IgD-negative memory B cell (primary cell): ENCODE results near the gene GPHA2. TPM values are rescaled to one million over a fixed set of nuclear protein-coding genes. Genes with fewer than 3 reads are reported as not detected.

ENCODE experiments used
- H3K27ac Mint-ChIP-seq, 3 donors: one replicate each; pipeline ENCODE4 v1.8.0; 2020 to 2022; ENCODE audit warnings: mild to moderate bottlenecking in 3 of 3, mixed read lengths in 3 of 3, moderate library complexity in 1 of 3
- H3K27me3 Mint-ChIP-seq: one replicate; pipeline ENCODE4 v1.8.0; 2021; ENCODE audit warnings: mixed read lengths
- H3K36me3 Mint-ChIP-seq: one replicate; pipeline ENCODE4 v1.8.0; 2020; ENCODE audit warnings: mild to moderate bottlenecking, mixed read lengths
- H3K4me1 Mint-ChIP-seq, 3 donors: one replicate each; pipeline ENCODE4 v1.8.0; 2020 to 2022; ENCODE audit warnings: mixed read lengths in 3 of 3, mild to moderate bottlenecking in 1 of 3
- H3K4me3 Mint-ChIP-seq, 4 donors: one replicate each; pipeline ENCODE4 v1.8.0; 2020 to 2022; ENCODE audit warnings: mild to moderate bottlenecking in 4 of 4, mixed read lengths in 4 of 4, moderate library complexity in 3 of 4
- H3K9me3 Mint-ChIP-seq, 3 donors: one replicate each; pipeline ENCODE4 v1.8.0; 2020 to 2021; ENCODE audit warnings: mixed read lengths in 3 of 3, mild to moderate bottlenecking in 1 of 3
- polyA plus RNA-seq: library from polyadenylated mRNA; unstranded; fragments of 300-500 nt; fragmentation: Illumina TruSeq; gene quantifications from one replicate; pipeline ENCODE4 v1.2.3, GENCODE V29; 2021

GPHA2 gene
- polyA plus RNA-seq, 1 donor from 2014 or later, result not detected

- peaks cover 6 to 7% (median 6%) of the 10 kb centered on the region in 3 donors for H3K4me1 Mint-ChIP-seq
- no peaks in the 10 kb centered on the region for H3K27me3 Mint-ChIP-seq
- H3K9me3 Mint-ChIP-seq, result no peaks in the 10 kb centered on the region
- no peaks in the 10 kb centered on the region for H3K36me3 Mint-ChIP-seq
- H3K27ac Mint-ChIP-seq, result no peak overlapping the region
- H3K4me3 Mint-ChIP-seq, result no peak overlapping the region
Measured at GRCh38 chr11:64893194-64894069, 42.3 kb downstream of the GPHA2 start.

DNA sequence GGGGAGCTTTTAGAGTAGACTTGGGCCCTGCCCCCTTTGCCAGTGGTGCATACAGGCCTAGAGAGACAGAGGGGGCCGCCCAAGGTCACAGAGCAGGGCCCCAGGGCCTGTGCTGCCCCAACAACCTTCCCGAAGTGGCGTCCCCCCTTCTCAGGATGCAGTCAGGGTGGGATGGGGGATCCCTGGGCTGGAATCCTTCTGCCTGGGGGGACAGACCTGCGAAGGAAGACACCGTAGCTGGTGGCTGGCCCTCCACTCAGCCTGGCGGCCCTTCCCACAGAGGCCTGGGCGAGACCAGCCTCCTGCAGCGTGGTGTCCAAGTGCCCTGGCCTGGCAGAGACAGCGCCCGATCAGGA lies 42.9 kb downstream of the GPHA2 start:
- peak overlapping the region in 1 of 3 donors; percentile 81 for H3K27ac Mint-ChIP-seq
- H3K36me3 Mint-ChIP-seq, result no peaks in the 10 kb centered on the region
- H3K4me1 Mint-ChIP-seq, result peaks cover 10 to 11% (median 11%) of the 10 kb centered on the region in 3 donors
- H3K27me3 Mint-ChIP-seq, result no peaks in the 10 kb centered on the region
- no peaks in the 10 kb centered on the region for H3K9me3 Mint-ChIP-seq
- H3K4me3 Mint-ChIP-seq, result no peak overlapping the region

DNA sequence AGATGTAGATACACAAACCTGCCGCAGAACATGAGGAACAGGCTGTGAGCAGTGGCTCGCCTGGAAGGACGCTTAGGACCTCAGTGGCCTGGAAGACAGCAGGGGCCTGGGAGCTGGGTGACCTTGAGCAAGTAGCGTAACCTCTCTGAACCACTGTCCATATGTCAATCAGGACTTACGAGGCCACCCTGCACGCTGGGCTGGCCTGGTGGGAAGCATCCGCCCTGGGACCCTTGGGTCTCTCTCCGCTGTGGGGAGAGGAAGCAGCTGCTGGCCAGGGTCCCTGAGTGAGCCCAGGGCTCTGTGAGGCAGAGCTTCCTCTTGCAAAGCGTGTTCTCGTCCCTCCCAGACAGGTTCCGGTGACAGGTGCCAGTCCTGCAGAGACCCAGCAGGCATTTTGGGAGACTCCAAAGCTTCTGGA lies 43.3 kb downstream of the GPHA2 start:
- Mint-ChIP-seq H3K4me1 (peaks cover 11 to 13% (median 13%) of the 10 kb centered on the region in 3 donors), H3K27me3 (no peaks in the 10 kb centered on the region), H3K36me3 (no peaks in the 10 kb centered on the region), H3K9me3 (no peaks in the 10 kb centered on the region), H3K27ac (peak overlapping the region in 1 of 3 donors; percentile 81), H3K4me3 (no peak overlapping the region)

- Mint-ChIP-seq H3K27ac (peak overlapping the region in 1 of 3 donors; percentile 24), H3K36me3 (no peaks in the 10 kb centered on the region), H3K4me3 (no peak overlapping the region), H3K4me1 (peaks cover 14 to 16% (median 14%) of the 10 kb centered on the region in 3 donors), H3K27me3 (no peaks in the 10 kb centered on the region), H3K9me3 (no peaks in the 10 kb centered on the region)
Measured at GRCh38 chr11:64891880-64892279, 43.8 kb downstream of the GPHA2 start.

GRCh38 chr11:64891215-64891848 lies 44.4 kb downstream of the GPHA2 start:
- peak overlapping the region in 1 of 3 donors; percentile 24 for H3K27ac Mint-ChIP-seq
- H3K36me3 Mint-ChIP-seq, result no peaks in the 10 kb centered on the region
- H3K27me3 Mint-ChIP-seq, result no peaks in the 10 kb centered on the region
- H3K9me3 Mint-ChIP-seq, result no peaks in the 10 kb centered on the region
- H3K4me1 Mint-ChIP-seq, result peaks cover 14 to 16% (median 14%) of the 10 kb centered on the region in 3 donors
- H3K4me3 Mint-ChIP-seq, result no peak overlapping the region

- H3K4me3 Mint-ChIP-seq, result no peak overlapping the region
- H3K36me3 Mint-ChIP-seq, result no peaks in the 10 kb centered on the region
- H3K9me3 Mint-ChIP-seq, result no peaks in the 10 kb centered on the region
- no peaks in the 10 kb centered on the region for H3K27me3 Mint-ChIP-seq
- H3K4me1 Mint-ChIP-seq, result peaks cover 14 to 16% (median 16%) of the 10 kb centered on the region in 3 donors
- H3K27ac Mint-ChIP-seq, result no peak overlapping the region
Measured at GRCh38 chr11:64890522-64890939, 45.2 kb downstream of the GPHA2 start.

DNA sequence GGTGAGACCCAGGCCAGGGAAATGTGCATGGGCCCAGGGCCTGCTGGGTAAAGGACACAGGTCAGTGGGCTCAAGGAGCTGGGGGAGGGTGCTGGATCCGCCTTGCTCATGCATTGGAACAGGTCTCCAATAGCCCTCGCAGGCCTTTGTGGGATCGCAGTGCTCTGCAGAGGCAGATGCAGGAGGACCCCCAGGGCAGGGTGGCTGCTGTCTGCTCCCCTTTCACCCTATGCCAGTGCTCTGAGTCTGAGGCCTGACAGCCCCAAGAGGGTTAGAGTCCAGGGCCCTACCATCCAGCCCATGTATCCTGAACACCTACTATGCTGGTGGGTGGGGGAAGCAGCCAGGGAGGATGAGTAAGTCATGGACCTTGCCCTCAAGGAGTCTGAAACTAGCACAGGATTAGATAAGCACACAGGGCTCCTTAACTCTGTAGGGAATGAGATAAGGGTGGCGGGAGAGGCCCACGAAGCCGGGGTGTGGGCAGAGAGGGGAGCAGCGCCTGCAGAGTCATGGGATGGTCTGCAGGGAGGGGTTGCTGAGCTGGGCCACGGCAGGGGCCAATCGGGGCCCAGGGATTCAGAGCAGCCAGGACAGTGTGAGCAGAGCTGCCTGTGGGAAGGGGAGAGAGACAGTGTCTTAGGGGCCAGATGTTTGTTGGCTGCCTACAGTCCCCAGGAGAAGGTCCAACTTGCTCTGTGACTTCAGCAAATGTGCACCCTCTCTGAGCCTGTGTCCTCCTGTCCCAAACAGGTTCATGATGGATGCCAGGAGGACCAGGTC lies 46.8 kb downstream of the GPHA2 start:
- peak overlapping the region in 2 of 3 donors; percentile 16 to 53 for H3K27ac Mint-ChIP-seq
- peaks cover 14 to 22% (median 15%) of the 10 kb centered on the region in 3 donors for H3K4me1 Mint-ChIP-seq
- H3K36me3 Mint-ChIP-seq, result no peaks in the 10 kb centered on the region
- H3K27me3 Mint-ChIP-seq, result no peaks in the 10 kb centered on the region
- H3K4me3 Mint-ChIP-seq, result peak overlapping the region in 2 of 4 donors; percentile 17 to 28
- no peaks in the 10 kb centered on the region for H3K9me3 Mint-ChIP-seq

GRCh38 chr11:64888406-64888728 lies 47.3 kb downstream of the GPHA2 start:
- H3K27me3 Mint-ChIP-seq, result no peaks in the 10 kb centered on the region
- no peaks in the 10 kb centered on the region for H3K9me3 Mint-ChIP-seq
- peak overlapping the region; percentile 66 to 97 (median 86) for H3K4me3 Mint-ChIP-seq
- H3K4me1 Mint-ChIP-seq, result peaks cover 14 to 23% (median 15%) of the 10 kb centered on the region in 3 donors
- peak overlapping the region; percentile 16 to 91 (median 74) for H3K27ac Mint-ChIP-seq
- H3K36me3 Mint-ChIP-seq, result no peaks in the 10 kb centered on the region

GRCh38 chr11:64887757-64888405 lies 47.8 kb downstream of the GPHA2 start:
- peaks cover 15 to 23% (median 15%) of the 10 kb centered on the region in 3 donors for H3K4me1 Mint-ChIP-seq
- no peaks in the 10 kb centered on the region for H3K36me3 Mint-ChIP-seq
- no peaks in the 10 kb centered on the region for H3K27me3 Mint-ChIP-seq
- peak overlapping the region; percentile 74 to 91 (median 91) for H3K27ac Mint-ChIP-seq
- H3K4me3 Mint-ChIP-seq, result peak overlapping the region; percentile 66 to 97 (median 86)
- no peaks in the 10 kb centered on the region for H3K9me3 Mint-ChIP-seq

DNA sequence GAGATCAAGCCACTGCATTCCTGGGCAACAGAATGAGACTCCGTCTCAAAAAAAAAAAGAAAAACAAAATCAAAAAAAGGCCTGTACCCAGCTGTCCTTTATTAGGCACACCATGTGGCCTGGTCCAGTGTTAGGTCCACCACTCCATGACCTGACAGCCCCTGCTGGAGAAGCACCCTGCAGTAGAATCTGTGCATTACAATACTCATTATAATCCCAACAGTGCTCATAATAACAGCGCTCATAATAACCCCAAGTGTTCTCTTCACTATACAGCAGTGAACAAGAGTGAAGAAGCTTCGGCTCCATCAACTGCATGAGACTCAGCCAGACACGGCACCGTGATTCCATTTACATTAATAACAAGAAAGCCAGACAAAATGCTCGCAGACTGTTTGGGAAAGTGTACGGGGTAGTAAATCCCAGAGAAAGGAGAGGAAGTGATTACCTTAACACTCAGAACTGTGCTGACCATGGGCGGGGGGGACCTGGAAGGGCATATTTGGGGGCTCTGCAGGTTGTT lies 48.4 kb downstream of the GPHA2 start:
- peaks cover 15 to 19% (median 15%) of the 10 kb centered on the region in 3 donors for H3K4me1 Mint-ChIP-seq
- no peaks in the 10 kb centered on the region for H3K27me3 Mint-ChIP-seq
- H3K27ac Mint-ChIP-seq, result peak overlapping the region; percentile 20 to 91 (median 74)
- no peaks in the 10 kb centered on the region for H3K9me3 Mint-ChIP-seq
- H3K36me3 Mint-ChIP-seq, result no peaks in the 10 kb centered on the region
- H3K4me3 Mint-ChIP-seq, result no peak overlapping the region

GRCh38 chr11:64885367-64886286 lies 50.1 kb downstream of the GPHA2 start:
- H3K4me3 Mint-ChIP-seq, result peak overlapping the region in 1 of 4 donors; percentile 29
- H3K27ac Mint-ChIP-seq, result peak overlapping the region in 1 of 3 donors; percentile 68
- no peaks in the 10 kb centered on the region for H3K36me3 Mint-ChIP-seq
- H3K9me3 Mint-ChIP-seq, result no peaks in the 10 kb centered on the region
- peaks cover 2% of the 10 kb centered on the region for H3K27me3 Mint-ChIP-seq
- H3K4me1 Mint-ChIP-seq, result peaks cover 17 to 21% (median 20%) of the 10 kb centered on the region in 3 donors
